Activated CD8-positive, alpha-beta T cell treated with anti-CD3 and anti-CD28 coated beads, Interleukin-2, amount 10 ng/mL, durations not matched to agents 7 days and 5 days (primary cell): ENCODE measurements around the gene TCF25. TPM values are rescaled to one million over a fixed set of nuclear protein-coding genes. Genes with fewer than 3 reads are reported as not detected.

Experiments used
- ATAC-seq: fragments of 150-1000 bp; cut with Tn5 transposase; one replicate; pipeline ENCODE4 v1.10.0; 2021; ENCODE audit warnings: moderate library complexity
- CTCF ChIA-PET: fragments of 350-600 bp; sonication (Branson Sonifier 250); formaldehyde crosslinking; loops from one replicate; lab custom pipeline; 2021; ENCODE audit warnings: antibody characterized with exemption; lab: Charles Lee
- POLR2A ChIA-PET: fragments of 350-600 bp; sonication (Branson Sonifier 250); formaldehyde crosslinking; loops from one replicate; lab custom pipeline; 2021; ENCODE audit warnings: antibody characterized with exemption; lab: Charles Lee
- DNase-seq: peaks from one replicate; pipeline ENCODE4 v3.0.0-alpha.2; 2020
- H3K27ac Mint-ChIP-seq: one replicate; pipeline ENCODE4 v1.8.0; 2021; ENCODE audit warnings: mild to moderate bottlenecking, mixed read lengths
- H3K27me3 Mint-ChIP-seq: one replicate; pipeline ENCODE4 v1.8.0; 2021; ENCODE audit warnings: low read depth, mixed read lengths
- H3K36me3 Mint-ChIP-seq: one replicate; pipeline ENCODE4 v1.8.0; 2021; ENCODE audit warnings: low read depth, mixed read lengths
- H3K4me1 Mint-ChIP-seq: one replicate; pipeline ENCODE4 v1.8.0; 2021; ENCODE audit warnings: low read depth, mixed read lengths
- H3K4me3 Mint-ChIP-seq: one replicate; pipeline ENCODE4 v1.8.0; 2021; ENCODE audit warnings: mild to moderate bottlenecking, mixed read lengths
- H3K9me3 Mint-ChIP-seq: one replicate; pipeline ENCODE4 v1.8.0; 2022; ENCODE audit warnings: mixed read lengths; ENCODE audit not compliant: insufficient read depth
- total RNA-seq, 2 experiments: library from RNA; stranded (reverse); gene quantifications; one replicate each; pipeline ENCODE4 v1.2.3, GENCODE V29; 2021

The TCF25 gene
- total RNA-seq, 2 experiments from 2014 or later = 169 to 178 TPM

- DNase-seq (no peak), ATAC-seq (no peak)
- CTCF ChIA-PET = no interaction called here
- peaks cover 20% of the 10 kb centered on the region for H3K4me1 Mint-ChIP-seq
- H3K4me3 Mint-ChIP-seq = no peak overlapping the region
- POLR2A ChIA-PET = no interaction called here
- H3K27ac Mint-ChIP-seq = no peak overlapping the region
- no peaks in the 10 kb centered on the region for H3K9me3 Mint-ChIP-seq
- no peaks in the 10 kb centered on the region for H3K36me3 Mint-ChIP-seq
- H3K27me3 Mint-ChIP-seq = peaks cover 7% of the 10 kb centered on the region
Measured at GRCh38 chr16:89847940-89848297, 25.5 kb upstream of the TCF25 start.

DNA sequence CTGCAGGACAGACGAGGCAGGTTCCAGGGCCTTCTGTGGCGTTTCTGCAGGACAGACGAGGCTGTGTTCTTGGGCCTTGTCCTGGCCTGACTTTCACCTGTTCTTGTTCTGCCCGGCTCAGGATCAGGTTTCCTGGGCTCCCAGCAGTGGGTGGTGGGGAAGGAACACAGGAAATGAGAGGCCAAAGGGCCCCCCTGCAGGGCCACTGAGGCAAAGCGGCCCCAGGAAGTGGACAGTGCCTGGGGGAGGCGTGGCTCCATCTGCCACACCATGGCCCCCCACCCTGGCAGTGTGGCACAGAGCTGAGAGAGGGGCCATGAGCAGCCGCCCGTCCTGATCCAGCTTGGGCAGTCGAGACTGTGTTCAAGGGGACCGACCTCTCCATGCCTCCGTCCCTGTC, 24.4 kb upstream of the TCF25 start:
- ChIA-PET POLR2A (no interaction called here), CTCF (no interaction called here)
- H3K27me3 Mint-ChIP-seq = peaks cover 7% of the 10 kb centered on the region
- H3K4me1 Mint-ChIP-seq = peaks cover 20% of the 10 kb centered on the region
- no peaks in the 10 kb centered on the region for H3K9me3 Mint-ChIP-seq
- no peak overlapping the region for H3K4me3 Mint-ChIP-seq
- no peaks in the 10 kb centered on the region for H3K36me3 Mint-ChIP-seq
- DNase-seq (no peak), ATAC-seq (no peak)
- no peak overlapping the region for H3K27ac Mint-ChIP-seq

DNA sequence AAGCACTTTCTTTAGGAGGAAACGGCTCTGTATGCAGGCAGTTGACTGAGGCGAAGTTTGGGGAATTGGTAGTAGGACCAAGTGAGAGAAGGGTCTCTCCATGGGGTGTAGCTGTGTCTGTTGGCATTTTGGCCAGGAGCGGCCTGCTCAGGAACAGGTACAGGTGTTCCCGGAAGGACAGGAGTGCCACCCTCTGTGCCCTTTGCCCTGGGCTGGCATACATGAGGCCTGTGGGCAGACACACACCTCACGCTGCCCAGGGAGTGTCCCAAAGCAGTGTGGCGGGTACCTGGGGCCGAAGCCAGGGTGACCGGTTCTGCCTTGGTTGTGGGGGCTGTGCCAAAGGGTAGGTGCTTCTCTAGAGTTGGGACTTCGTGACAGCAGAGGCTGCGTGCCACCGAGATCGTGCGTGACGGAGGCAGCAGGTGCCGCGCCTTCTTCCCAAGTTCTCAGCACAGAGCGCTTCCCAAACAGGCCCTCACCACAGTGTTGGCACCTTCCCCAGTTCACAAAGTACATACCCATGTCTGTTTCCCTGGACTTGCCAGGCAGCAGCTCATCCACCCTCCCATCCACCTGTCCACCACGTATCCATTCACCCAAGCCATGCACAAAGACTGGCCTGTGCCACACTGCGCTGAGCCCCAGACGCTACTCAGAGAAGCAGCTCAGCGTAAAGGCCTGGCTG, 19.9 kb upstream of the TCF25 start:
- H3K27ac Mint-ChIP-seq = no peak overlapping the region
- ATAC-seq = no peak
- H3K36me3 Mint-ChIP-seq = no peaks in the 10 kb centered on the region
- no peaks in the 10 kb centered on the region for H3K9me3 Mint-ChIP-seq
- ChIA-PET POLR2A (no interaction called here), CTCF (interaction anchor here (0.7 kb wide), 2 partner anchors 113 to 147 kb away, joined by 3 to 4 read pairs; no protein-coding TSS in a partner anchor)
- H3K4me1 Mint-ChIP-seq = no peaks in the 10 kb centered on the region
- no peaks in the 10 kb centered on the region for H3K27me3 Mint-ChIP-seq
- DNase-seq = no peak
- H3K4me3 Mint-ChIP-seq = no peak overlapping the region

DNA sequence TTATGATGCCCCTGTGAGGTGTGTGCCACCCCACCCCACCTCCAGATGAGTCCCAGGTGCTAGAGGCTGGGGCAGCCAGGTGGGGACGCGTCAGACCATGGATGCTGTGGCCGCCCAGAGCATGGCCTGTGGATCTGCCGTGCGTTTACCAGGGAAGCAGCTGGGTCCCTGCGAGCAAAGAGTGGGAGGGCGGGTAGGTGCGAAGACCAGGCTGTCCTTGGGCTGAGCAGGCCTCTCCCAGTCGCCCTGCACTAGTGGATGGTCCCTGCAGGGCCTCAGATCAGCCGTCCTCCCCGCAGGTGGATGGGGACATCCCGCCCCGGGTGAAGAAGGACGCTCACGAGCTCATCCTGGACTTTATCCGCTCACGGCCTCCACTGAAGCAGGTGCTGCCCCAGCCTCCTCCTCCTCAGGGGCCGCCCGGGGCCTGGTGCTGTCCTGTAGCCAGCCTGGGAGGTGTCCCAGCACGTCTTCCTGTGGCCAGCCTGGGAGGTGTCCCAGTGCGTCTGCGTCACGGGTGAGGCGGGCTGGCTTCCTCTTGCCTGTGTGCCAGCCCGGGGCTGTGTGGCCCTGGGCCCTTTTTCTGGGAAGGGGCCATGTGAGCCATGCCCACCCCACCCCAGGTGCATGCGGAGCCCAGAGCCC, 18.0 kb upstream of the TCF25 start:
- H3K9me3 Mint-ChIP-seq = no peaks in the 10 kb centered on the region
- ChIA-PET POLR2A (no interaction called here), CTCF (no interaction called here)
- H3K36me3 Mint-ChIP-seq = no peaks in the 10 kb centered on the region
- DNase-seq = no peak
- H3K27ac Mint-ChIP-seq = no peak overlapping the region
- ATAC-seq = no peak
- H3K4me3 Mint-ChIP-seq = no peak overlapping the region
- H3K27me3 Mint-ChIP-seq = no peaks in the 10 kb centered on the region
- H3K4me1 Mint-ChIP-seq = peaks cover under 1% of the 10 kb centered on the region

DNA sequence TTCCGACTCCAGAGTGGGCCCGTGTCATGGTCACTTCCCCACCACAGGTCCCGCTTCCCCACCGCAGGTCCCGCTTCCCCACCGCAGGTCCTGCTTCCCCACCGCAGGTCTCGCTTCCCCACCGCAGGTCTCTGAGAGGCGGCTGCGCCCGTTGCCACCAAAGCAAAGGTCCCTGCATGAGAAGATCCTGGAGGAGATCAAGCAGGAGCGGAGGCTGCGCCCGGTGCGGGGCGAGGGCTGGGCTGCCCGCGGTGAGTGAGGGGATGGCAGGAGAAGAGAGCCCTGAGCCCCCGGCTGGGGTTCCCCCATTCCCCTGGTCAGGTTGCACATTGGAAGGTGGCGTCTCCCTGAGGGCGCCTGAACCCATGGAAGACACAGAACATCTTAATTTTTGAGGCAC, 17.4 kb upstream of the TCF25 start:
- no peaks in the 10 kb centered on the region for H3K27me3 Mint-ChIP-seq
- ATAC-seq = no peak

GRCh38 chr16:89858973-89859614, 14.3 kb upstream of the TCF25 start:
- Mint-ChIP-seq H3K27me3 (no peaks in the 10 kb centered on the region), H3K4me1 (peaks cover 25% of the 10 kb centered on the region), H3K36me3 (no peaks in the 10 kb centered on the region), H3K9me3 (no peaks in the 10 kb centered on the region), H3K27ac (no peak overlapping the region), H3K4me3 (no peak overlapping the region)
- no peak for ATAC-seq
- DNase-seq = no peak
- POLR2A ChIA-PET = no interaction called here
- CTCF ChIA-PET = interaction anchor here (0.7 to 5.8 kb wide), 9 partner anchors 13 to 159 kb away, joined by 3 to 88 read pairs (median 17); partner anchors contain the start of genes FANCA, SPATA2L and TCF25

More for the DNA sequence above, 17.4 kb upstream of the TCF25 start:
- no peak for DNase-seq
- POLR2A ChIA-PET = no interaction called here
- H3K9me3 Mint-ChIP-seq = no peaks in the 10 kb centered on the region
- CTCF ChIA-PET = no interaction called here
- no peaks in the 10 kb centered on the region for H3K36me3 Mint-ChIP-seq
- peaks cover 6% of the 10 kb centered on the region for H3K4me1 Mint-ChIP-seq
- no peak overlapping the region for H3K27ac Mint-ChIP-seq
- H3K4me3 Mint-ChIP-seq = no peak overlapping the region

GRCh38 chr16:89859615-89860007, 13.8 kb upstream of the TCF25 start:
- Mint-ChIP-seq H3K9me3 (no peaks in the 10 kb centered on the region), H3K27me3 (no peaks in the 10 kb centered on the region), H3K4me1 (peaks cover 30% of the 10 kb centered on the region), H3K27ac (no peak overlapping the region), H3K4me3 (no peak overlapping the region), H3K36me3 (peaks cover under 1% of the 10 kb centered on the region)
- no peak for ATAC-seq
- ChIA-PET CTCF (interaction anchor here (0.6 to 5.8 kb wide), 17 partner anchors 12 to 159 kb away, joined by 3 to 88 read pairs (median 6); partner anchors contain the start of genes FANCA, SPATA2L and TCF25), POLR2A (interaction anchor here (1.1 to 2.6 kb wide), 2 partner anchors 13 to 153 kb away, joined by 4 to 20 read pairs; partner anchors contain the start of gene TCF25)
- no peak for DNase-seq

DNA sequence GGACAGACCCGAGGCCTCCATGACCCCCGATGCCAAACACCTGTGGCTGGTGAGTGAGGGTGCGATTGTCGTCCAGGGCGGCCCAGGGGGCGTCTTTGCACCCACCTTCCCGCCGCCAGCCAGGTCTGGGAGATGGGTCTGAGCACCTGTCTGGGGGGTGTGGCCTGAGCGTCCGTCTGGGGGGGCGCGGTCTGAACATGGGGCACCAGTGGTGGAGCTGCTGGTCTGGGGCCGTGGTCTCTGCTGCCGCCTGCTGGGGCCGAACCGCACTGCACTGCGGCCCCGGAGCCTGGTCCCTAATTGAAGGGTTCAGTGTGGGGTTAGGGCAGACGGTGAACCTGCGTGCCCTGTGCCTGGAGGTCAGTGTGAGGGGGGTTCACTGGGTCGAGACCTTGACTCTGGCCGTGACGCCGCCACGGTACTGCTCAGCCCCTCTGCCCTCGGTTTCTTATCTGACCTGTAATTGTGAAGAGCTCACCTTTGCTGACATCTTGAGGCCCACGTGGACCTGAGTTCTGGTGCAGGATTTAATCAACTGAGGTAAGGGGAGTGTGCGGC, 12.6 kb upstream of the TCF25 start:
- H3K27ac Mint-ChIP-seq = no peak overlapping the region
- peak; percentile 82 for DNase-seq
- no peaks in the 10 kb centered on the region for H3K9me3 Mint-ChIP-seq
- CTCF ChIA-PET = interaction anchor here (0.6 to 5.8 kb wide), 31 partner anchors 11 to 161 kb away, joined by 3 to 88 read pairs (median 4); partner anchors contain the start of genes FANCA, SPATA2L and TCF25
- peaks cover 2% of the 10 kb centered on the region for H3K36me3 Mint-ChIP-seq
- no peaks in the 10 kb centered on the region for H3K27me3 Mint-ChIP-seq
- ATAC-seq = peak; percentile 81
- POLR2A ChIA-PET = interaction anchor here (0.7 to 2.6 kb wide), 6 partner anchors 12 to 206 kb away, joined by 3 to 20 read pairs (median 3); partner anchors contain the start of gene TCF25
- peaks cover 32% of the 10 kb centered on the region for H3K4me1 Mint-ChIP-seq
- H3K4me3 Mint-ChIP-seq = no peak overlapping the region

DNA sequence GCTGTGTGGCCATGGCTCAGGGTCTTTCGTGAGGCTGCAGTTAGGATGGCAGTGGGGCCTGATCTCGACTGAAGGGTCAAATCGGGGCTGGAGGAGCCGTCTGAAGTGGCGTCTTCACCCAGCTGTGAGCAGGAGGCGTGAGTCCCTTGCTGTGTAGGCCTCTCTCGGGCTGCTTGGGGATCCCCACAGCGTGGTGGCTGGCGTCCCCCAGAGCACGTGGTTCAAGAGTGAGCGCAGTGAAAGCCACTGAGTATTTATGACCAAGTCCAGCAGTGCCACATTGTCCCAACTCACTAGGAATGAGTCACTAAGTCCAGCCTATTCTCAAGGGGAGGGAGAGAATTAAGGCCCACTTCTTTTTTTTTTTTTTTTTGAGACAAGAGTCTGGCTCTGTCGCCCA, 11.7 kb upstream of the TCF25 start:
- Mint-ChIP-seq H3K4me3 (no peak overlapping the region), H3K36me3 (peaks cover 2% of the 10 kb centered on the region), H3K4me1 (peaks cover 32% of the 10 kb centered on the region), H3K27me3 (no peaks in the 10 kb centered on the region), H3K9me3 (no peaks in the 10 kb centered on the region), H3K27ac (no peak overlapping the region)
- DNase-seq (no peak), ATAC-seq (no peak)
- CTCF ChIA-PET = interaction anchor here (0.6 to 5.8 kb wide), 25 partner anchors 10 to 161 kb away, joined by 3 to 88 read pairs (median 4); partner anchors contain the start of genes FANCA, SPATA2L and TCF25
- POLR2A ChIA-PET = interaction anchor here (1.0 to 2.6 kb wide), 2 partner anchors 11 to 15 kb away, joined by 3 to 20 read pairs; partner anchors contain the start of gene TCF25

- peaks cover 32% of the 10 kb centered on the region for H3K4me1 Mint-ChIP-seq
- H3K4me3 Mint-ChIP-seq = peak overlapping the region; percentile 45
- H3K27ac Mint-ChIP-seq = peak overlapping the region; percentile 85
- peaks cover 4% of the 10 kb centered on the region for H3K36me3 Mint-ChIP-seq
- no peaks in the 10 kb centered on the region for H3K27me3 Mint-ChIP-seq
- CTCF ChIA-PET = interaction anchor here (1.6 to 5.8 kb wide), 6 partner anchors 10 to 163 kb away, joined by 5 to 88 read pairs (median 12); partner anchors contain the start of genes SPATA2L and TCF25
- ATAC-seq (no peak), DNase-seq (no peak)
- peaks cover 2% of the 10 kb centered on the region for H3K9me3 Mint-ChIP-seq
- POLR2A ChIA-PET = interaction anchor here (1.3 to 3.2 kb wide), 2 partner anchors 10 to 162 kb away, joined by 3 to 39 read pairs; partner anchors contain the start of gene TCF25
Measured at GRCh38 chr16:89862732-89863131, 10.7 kb upstream of the TCF25 start.
